NOMO-1 (cell line): ENCODE results near the gene FAM221A.
"Not testable (repeated sequence)": the region's sequence is repeated elsewhere in the genome, so short reads cannot be mapped to it uniquely, and the experiment has no call there.

ENCODE experiments used
- DNase-seq, 2 experiments: peaks; one replicate each; lab custom pipeline; 2025; ENCODE audit not compliant: unreplicated experiment in 2 of 2; lab: John Stamatoyannopoulos, UW

The FAM221A gene

DNA sequence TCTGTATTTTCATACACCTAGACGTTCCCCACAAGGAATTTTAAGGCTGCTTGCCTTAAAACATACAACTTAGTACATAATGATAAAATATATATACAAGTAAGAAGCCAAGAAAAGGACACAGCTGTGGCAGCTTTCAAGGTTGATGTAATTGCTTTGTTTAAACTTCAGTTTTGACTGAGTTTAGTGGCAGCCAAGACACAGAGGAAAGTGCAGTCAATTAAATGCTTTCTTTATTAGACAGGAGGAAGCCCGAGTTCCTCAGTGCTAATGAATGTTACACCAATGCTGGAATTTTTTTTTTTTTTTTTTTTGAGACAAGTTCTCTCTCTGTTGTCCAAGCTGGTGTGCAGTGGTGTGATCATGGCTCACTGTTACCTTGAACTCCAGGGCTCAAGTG, 18.8 kb downstream of the FAM221A start:
- DNase-seq, result no peak

- DNase-seq, result no peak
Observed at GRCh38 chr7:23700046-23700445, 20.0 kb downstream of the FAM221A start.

DNA sequence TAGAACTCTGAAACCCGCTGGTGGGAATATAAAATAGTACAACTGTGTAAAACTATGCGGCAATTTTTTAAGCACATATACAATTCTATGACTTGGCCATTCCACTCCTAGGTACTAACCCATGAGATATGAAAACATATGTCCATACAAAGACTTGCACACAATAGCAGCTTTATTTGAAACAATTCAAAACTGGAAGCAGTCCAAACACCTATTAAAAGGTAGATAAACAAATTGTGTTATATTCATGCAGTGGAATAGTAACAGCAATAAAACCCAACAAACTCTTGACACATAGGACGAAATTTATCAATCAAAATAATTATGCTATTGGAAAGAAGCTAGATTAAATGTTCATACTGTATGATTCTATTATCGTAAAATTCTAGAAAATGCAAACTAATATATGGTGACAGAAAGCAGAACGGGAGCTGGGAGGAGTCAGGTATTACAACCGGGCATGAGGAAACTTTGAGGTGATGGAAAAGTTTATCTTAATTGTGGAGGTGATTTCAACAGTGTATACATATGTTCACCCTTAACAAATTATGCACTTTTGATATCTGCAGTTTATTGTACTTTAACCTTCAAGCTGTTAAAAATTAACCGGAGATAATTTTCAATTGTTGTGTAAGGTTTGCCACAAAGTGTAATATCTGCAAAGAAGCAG, 29.2 kb downstream of the FAM221A start:
- no peak for DNase-seq

DNA sequence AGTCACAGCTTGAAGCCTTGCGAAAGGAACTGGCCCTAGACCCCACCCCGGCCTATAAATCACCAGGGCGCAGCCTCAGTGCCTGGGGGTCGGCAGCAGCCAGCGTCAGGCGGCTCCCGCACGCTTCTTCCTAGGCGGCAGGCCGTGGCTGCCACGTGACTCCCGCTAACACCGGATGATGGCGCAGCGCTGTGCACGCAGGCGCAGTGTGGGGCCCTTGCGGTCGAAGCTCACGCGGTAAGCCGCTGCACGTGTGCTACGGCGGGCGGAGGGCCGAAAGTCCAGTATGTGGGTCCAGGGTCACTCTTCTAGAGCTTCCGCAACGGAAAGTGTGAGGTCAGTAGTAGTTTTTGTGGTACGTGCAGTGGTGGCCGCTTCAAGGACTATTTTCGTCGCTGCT, 30.0 kb downstream of the FAM221A start, which contains the start of gene STK31:
Gene STK31 (plus strand): TSS at position 220 of the 400 bp plus-strand sequence. CDS start 67 bp downstream, at position 287.
- DNase-seq, result no peak

DNA sequence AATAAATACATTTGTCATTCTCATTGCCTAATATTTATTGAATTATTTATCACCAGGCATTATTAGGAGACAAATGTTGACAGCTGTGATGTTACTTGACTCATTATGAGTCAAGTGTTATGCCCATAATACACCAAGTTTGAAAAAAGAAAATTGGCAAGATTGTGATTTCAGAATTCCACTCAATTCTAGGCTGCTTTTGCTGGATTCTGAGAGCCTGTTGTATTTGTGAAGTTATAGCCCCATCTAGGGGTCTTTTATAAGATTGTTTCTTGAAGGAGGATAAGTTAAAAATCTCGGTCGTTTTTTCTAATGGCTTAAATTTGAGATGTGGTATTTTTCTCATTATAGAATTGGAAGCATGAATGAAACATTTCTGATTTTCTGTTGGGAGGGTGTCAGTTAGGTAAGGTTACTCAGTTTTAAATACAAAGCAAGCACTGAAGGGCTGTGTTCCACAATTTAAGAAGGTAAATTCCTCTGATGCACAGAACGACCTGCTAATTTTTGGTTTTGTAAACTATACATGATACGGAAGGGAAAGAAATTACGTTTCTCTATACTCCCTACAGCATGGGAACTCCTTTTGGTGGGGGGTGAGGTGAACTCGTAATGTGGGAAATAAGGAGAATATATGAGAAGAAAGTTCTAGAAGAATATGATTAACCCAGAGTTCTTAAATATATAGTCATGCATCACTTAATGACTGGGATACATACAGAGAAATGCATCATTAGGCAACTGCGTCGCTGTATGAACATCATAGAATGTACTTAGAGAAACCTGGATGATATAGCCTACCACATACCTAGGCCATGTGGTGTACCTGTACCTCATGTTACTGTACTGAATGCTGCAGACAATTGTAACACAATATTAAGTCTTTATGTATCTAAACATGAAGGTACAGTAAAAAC, 32.6 kb downstream of the FAM221A start:
- DNase-seq, result peak in 1 of 2 experiments; percentile 6

DNA sequence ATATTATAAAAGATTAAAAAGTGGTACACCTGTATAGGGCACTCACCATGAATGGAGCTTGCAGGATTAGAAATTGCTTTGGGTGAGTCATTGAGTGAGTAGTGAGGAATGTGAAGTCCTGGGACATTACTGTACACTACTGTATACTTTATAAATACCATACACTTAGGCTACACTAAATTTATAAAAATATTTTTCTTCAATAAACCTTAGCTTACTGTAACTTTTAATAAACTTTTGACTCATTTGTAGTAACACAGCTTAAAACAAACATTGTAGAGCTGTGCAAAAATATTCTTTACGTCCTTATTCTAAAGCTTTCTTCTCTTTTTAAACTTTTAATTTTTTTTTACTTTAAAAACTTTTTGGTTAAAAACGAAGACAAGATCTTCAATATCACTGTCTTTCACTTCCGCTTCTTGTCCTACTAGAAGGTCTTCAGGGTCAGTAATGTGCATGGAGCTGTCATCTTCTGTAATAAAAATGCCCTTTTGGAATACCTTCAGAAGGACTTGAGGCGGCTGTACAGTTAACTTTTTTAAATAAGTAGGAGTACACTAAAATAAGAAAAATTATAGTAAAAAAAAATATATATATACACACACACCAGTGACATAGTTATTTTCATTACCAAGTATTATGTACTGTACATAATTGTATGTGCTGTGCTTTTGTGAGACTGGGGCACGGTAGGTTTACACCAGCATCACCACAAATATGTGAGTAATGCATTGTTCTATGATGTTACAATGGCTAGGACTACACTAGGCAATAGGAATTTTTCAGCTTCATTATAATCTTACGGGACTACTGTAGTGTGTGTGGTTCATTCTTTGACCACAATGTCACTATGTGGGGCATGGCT, 33.5 kb downstream of the FAM221A start:
- DNase-seq, result peak in 1 of 2 experiments; percentile 23

- no peak for DNase-seq
Observed at GRCh38 chr7:23714150-23714464, 34.1 kb downstream of the FAM221A start.

- no peak for DNase-seq
Observed at GRCh38 chr7:23714579-23714978, 34.6 kb downstream of the FAM221A start.

GRCh38 chr7:23715099-23715498, 35.1 kb downstream of the FAM221A start:
- no peak for DNase-seq

- no peak for DNase-seq
Observed at GRCh38 chr7:23717788-23718187, 37.8 kb downstream of the FAM221A start.

DNA sequence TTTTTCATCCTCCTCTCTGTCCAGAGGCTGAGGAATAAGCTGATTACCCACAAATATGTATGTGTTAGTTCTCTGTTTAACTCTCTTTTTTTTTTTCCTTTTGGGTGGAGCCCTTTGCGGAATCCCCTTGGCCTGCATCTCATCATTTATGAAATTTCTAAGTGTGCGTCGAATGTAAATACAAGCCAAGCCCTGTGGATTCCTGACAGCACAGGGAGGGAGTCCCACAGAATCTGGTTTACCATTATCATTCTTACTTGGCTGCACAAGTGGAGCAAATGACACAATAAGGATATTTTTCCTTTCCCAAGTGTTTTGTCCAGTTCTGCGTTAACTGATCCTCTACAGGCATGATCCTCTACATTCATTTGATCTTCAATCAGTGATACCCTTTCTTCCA, 41.5 kb downstream of the FAM221A start:
- DNase-seq, result no peak

DNA sequence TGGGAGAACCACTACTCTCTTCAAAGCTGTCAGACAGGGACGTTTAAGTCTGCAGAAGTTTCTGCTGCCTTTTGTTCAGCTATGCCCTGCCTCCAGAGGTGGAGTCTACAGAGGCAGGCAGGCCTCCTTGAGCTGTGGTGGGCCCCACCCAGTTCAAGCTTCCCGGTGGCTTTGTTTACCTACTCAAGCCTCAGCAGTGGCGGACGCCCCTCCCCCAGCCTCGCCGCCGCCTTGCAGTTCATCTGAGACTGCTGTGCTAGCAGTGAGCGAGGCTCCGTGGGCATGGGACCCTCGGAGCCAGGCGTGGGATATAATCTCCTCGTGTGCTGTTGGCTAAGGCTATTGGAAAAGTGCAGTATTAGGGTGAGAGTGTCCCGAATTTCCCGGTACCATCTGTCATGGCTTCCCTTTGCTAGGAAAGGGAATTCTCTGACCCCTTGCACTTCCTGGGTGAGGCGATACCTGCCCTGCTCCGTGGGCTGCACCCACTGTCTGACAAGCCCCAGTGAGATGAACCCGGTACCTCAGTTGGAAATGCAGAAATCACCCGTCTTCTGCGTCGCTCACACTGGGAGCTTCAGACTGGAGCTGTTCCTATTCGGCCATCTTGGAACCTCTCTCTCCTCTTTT, 42.7 kb downstream of the FAM221A start:
- not testable (repeated sequence) for DNase-seq

DNA sequence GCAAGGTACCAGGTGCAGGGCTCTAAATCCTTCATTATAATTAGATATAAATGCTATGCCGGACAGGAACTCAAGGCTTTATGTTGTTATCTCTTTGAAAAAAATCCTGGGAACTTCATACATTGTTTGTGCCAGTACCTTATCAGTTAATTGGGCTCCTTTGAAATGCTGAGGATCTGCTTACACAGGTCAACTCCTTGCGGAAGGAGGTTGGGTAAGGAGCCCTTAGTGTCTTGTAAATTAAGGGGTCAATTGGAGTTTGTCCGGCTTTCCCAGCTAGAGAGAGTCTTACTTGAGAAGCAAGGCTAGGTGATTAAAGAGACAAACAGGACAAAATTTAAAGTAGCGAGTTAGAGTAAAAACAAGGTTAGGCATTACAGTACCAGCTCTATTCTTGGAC, 44.1 kb downstream of the FAM221A start:
- DNase-seq, result not testable (repeated sequence)

DNA sequence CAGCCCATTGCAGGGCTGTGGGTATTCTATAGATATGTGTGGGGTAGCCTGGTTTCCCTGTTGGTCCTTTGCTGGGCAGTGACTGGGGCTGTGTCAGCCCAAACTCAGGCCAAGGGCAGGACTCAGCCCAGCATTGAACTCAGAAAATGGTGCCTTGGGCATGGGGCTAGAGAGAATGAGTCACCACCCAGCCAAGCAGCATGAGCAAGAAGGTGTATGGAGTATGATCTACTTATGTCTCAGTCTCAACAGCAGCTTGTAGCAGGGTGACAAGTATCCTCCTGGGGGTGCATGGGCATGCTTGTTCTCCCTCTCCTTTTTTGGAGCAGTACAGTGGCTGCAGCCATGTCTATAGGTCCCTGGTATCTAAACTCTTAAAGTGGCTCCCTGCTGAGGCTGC, 62.1 kb downstream of the FAM221A start:
- no peak for DNase-seq

GRCh38 chr7:23743226-23743625, 63.2 kb downstream of the FAM221A start:
- no peak for DNase-seq

GRCh38 chr7:23746629-23747028, 66.6 kb downstream of the FAM221A start:
- no peak for DNase-seq

DNA sequence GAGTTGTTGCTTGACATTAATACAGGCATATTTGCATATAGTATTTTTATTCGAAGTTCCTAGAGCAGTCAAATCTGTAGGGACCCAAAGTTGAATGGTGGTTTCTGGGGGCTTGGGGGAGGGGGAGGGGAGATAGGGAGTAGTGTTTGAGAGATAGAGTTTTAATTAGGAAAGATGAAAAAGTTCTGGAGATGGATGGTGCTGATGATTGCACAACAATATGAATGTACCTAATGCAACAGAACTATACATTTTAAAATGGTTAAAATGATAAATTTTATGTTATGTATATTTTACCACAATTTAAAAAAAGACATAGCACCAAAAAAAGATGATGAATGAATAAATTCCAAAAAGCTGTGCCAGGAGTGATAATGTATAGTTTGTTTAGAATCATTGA, 71.9 kb downstream of the FAM221A start:
- no peak for DNase-seq
